ENCODE data around the gene PTPN6.

The PTPN6 gene

DNA sequence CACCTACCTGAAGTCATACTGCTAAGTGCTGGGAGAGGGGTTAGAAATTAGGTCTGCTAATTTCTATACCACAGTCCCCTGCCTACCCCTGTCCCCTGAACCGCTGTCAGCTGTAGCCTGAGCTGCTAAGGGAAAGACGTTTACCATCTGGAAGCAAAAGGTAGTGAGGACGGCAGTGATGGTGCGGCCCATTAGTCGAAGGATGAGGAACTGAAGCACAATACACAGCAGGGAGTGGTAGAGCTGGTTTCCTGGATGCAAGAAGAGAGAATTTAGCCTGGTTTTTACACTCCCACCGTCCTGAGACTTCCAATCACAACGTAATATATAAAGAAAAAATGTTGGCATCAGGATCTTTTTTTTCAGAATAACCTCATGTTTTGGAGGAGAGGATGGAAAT lies 31.4 kb downstream of the PTPN6 start:
- Histone ChIP-seq H3K36me3 (replicated peaks; ENCODE audit: insufficient read depth, low read length) (no peaks in the 10 kb centered on the region), H3K4me3 (ENCODE audit: low read length) (no peak overlapping the region)
- TF ChIP-seq EZH2 (optimal IDR thresholded peaks at IDR 0.05; ENCODE audit: low read depth, low read length) (no peak), EZH2phosphoT487 (IDR thresholded peaks at IDR 0.05; ENCODE audit: low read length) (no peak)
- TF ChIP-seq, protein P1, sequence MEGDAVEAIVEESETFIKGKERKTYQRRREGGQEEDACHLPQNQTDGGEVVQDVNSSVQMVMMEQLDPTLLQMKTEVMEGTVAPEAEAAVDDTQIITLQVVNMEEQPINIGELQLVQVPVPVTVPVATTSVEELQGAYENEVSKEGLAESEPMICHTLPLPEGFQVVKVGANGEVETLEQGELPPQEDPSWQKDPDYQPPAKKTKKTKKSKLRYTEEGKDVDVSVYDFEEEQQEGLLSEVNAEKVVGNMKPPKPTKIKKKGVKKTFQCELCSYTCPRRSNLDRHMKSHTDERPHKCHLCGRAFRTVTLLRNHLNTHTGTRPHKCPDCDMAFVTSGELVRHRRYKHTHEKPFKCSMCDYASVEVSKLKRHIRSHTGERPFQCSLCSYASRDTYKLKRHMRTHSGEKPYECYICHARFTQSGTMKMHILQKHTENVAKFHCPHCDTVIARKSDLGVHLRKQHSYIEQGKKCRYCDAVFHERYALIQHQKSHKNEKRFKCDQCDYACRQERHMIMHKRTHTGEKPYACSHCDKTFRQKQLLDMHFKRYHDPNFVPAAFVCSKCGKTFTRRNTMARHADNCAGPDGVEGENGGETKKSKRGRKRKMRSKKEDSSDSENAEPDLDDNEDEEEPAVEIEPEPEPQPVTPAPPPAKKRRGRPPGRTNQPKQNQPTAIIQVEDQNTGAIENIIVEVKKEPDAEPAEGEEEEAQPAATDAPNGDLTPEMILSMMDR (IDR thresholded peaks at IDR 0.05; ENCODE audit: low read length) = no peak

DNA sequence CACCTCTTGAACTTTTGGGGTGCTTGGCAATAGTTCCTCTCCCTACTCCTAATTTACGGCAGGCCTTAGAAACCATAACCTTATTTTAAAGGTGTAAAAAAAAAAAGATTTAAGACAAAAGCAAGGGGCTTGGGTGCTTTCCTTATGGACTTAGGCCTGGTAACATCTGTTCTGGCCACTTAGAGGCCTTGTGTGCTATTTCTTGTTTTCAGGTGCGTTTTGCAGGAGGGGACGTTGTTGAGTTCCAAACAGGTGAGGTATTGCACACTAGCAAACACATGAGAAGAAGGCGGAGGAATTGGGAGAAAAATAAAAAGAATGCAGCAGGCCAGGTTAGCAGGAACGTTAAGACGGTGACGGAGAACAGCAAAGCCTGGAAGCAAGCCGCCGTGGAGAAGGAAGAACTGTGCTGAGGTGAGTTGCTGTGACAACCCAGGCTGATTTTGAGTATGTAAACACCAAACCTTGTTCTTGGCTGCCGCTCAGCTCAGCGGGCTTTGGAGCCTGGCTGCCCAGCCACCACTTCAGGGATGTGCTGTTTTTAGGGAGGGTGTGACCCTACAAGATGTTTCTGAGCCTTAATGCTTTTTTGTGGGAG lies 36.9 kb downstream of the PTPN6 start:
- Histone ChIP-seq H3K27me3 (replicated peaks; ENCODE audit: insufficient read depth, low read length) (no peaks in the 10 kb centered on the region), H3K36me3 (replicated peaks; ENCODE audit: insufficient read depth, low read length) (no peaks in the 10 kb centered on the region), H3K9me2 (replicated peaks; ENCODE audit: insufficient read depth, low read length) (no peaks in the 10 kb centered on the region), H3K79me2 (ENCODE audit: low read length) (no peaks in the 10 kb centered on the region; the same call in 1 of the 2 replicates), H3K9me3 (replicated peaks; ENCODE audit: insufficient read depth, low read length) (no peaks in the 10 kb centered on the region), H2AFZ (ENCODE audit: low read length) (no peak overlapping the region), H3F3A (ENCODE audit: insufficient read depth, low read length) (no peaks in the 10 kb centered on the region), H3K4me3 (ENCODE audit: low read length) (no peak overlapping the region), H3K4me2 (ENCODE audit: low read depth, low read length) (no peak overlapping the region), H3K4me1 (ENCODE audit: low read length) (no peaks in the 10 kb centered on the region), H4K20me1 (ENCODE audit: insufficient read depth, low read length) (no peaks in the 10 kb centered on the region), H3K9ac (ENCODE audit: low read length) (no peak overlapping the region), H3K27ac (ENCODE audit: low read length) (no peak overlapping the region)
- DNase-seq = no peak
- TF ChIP-seq EZH2 (optimal IDR thresholded peaks at IDR 0.05; ENCODE audit: low read depth, low read length) (no peak), EZH2phosphoT487 (IDR thresholded peaks at IDR 0.05; ENCODE audit: low read length) (no peak)
- TF ChIP-seq, protein P1 (IDR thresholded peaks at IDR 0.05; ENCODE audit: low read length) = no peak

More for the DNA sequence above, 31.4 kb downstream of the PTPN6 start:
- Histone ChIP-seq H3K27me3 (replicated peaks; ENCODE audit: insufficient read depth, low read length) (no peaks in the 10 kb centered on the region), H3K9ac (ENCODE audit: low read length) (no peak overlapping the region), H3K9me2 (replicated peaks; ENCODE audit: insufficient read depth, low read length) (no peaks in the 10 kb centered on the region), H3K79me2 (ENCODE audit: low read length) (no peaks in the 10 kb centered on the region; the same call in 1 of the 2 replicates), H3K9me3 (replicated peaks; ENCODE audit: insufficient read depth, low read length) (no peaks in the 10 kb centered on the region), H4K20me1 (ENCODE audit: insufficient read depth, low read length) (no peaks in the 10 kb centered on the region), H3K27ac (ENCODE audit: low read length) (no peak overlapping the region), H3F3A (ENCODE audit: insufficient read depth, low read length) (peaks cover 3% of the 10 kb centered on the region; the same call in 1 of the 2 replicates), H3K4me2 (ENCODE audit: low read depth, low read length) (no peak overlapping the region), H2AFZ (ENCODE audit: low read length) (no peak overlapping the region), H3K4me1 (ENCODE audit: low read length) (peaks cover 8% of the 10 kb centered on the region; the same call in 1 of the 2 replicates)
- DNase-seq = no peak

DNA sequence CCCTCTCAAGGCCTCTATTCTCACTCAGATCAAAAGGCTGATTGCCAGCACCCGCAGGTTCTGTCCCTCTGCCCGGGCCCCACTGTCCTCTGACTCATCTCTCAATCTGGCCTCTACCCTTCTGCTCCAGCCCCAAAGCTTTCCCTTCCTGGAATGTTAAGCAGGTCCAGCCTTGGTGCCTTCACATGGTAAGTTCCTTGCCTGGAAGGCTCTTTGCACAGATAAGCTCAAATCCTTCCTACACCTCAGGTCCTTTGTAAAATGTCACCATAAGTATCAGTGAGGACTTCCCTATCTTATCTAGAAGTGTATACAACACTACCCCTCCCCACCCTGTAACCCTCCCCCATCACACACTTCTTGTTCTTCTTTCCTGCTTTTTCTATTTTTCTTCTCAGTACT lies 44.9 kb downstream of the PTPN6 start:
- H3K4me3 ChIP-seq (ENCODE audit: low read length) = no peak overlapping the region
- H3K9me3 ChIP-seq (replicated peaks; ENCODE audit: insufficient read depth, low read length) = no peaks in the 10 kb centered on the region
- TF ChIP-seq EZH2phosphoT487 (IDR thresholded peaks at IDR 0.05; ENCODE audit: low read length) (no peak), EZH2 (optimal IDR thresholded peaks at IDR 0.05; ENCODE audit: low read depth, low read length) (no peak)
- TF ChIP-seq, protein P1 (IDR thresholded peaks at IDR 0.05; ENCODE audit: low read length) = no peak
- H3K27me3 ChIP-seq (replicated peaks; ENCODE audit: insufficient read depth, low read length) = no peaks in the 10 kb centered on the region
- H3K27ac ChIP-seq (ENCODE audit: low read length) = no peak overlapping the region
- H4K20me1 ChIP-seq (ENCODE audit: insufficient read depth, low read length) = no peaks in the 10 kb centered on the region
- H3K79me2 ChIP-seq (ENCODE audit: low read length) = no peaks in the 10 kb centered on the region; the same call in 1 of the 2 replicates
- no peaks in the 10 kb centered on the region for H3K36me3 ChIP-seq (replicated peaks; ENCODE audit: insufficient read depth, low read length)
- no peak overlapping the region for H3K4me2 ChIP-seq (ENCODE audit: low read depth, low read length)
- H3K4me1 ChIP-seq (ENCODE audit: low read length) = no peaks in the 10 kb centered on the region
- no peaks in the 10 kb centered on the region for H3F3A ChIP-seq (ENCODE audit: insufficient read depth, low read length)
- H3K9me2 ChIP-seq (replicated peaks; ENCODE audit: insufficient read depth, low read length) = no peaks in the 10 kb centered on the region
- H3K9ac ChIP-seq (ENCODE audit: low read length) = no peak overlapping the region
- DNase-seq = no peak
- no peak overlapping the region for H2AFZ ChIP-seq (ENCODE audit: low read length)
